ENCODE data around the gene CD164.

CD164 gene

DNA sequence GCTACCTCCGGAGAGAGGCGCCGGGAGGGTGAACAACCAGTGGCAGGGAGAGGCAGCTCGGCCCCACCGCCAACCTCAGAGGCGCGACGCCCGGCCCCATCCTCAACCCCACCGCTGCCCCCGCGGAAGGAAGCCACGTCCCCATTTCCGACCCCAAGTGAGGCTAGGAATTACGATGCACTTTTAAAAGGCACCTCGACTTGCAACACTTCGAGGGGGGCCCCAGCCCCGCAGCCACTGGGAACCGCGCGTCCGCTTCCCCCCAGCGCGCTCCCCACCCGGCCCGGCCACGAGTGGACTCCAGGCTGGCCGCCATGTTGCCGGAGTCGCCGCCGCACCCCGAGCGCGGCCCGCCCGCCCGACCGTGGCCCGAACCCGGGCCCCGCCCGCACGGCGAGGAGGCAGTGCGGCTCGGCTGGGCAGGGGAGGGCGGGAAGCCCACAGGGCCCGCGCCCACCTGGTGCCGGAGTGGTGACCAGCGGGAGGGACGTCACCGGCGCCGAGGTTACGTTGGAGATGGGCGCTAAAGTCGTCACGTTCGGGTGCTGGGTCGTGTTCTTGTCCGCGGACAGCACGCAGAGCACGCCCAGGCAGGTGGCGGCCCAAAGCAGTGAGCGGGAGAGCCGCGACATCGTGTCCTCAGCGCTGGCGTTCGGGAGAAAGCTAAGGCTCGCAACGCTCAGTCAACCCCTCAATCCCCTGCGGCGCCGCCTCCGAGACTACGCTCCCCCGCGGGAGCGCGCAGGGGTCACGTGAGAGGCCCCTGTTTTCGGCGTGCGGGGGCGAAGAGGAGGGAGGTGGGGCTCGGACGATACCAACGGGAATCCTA lies at the start of gene CD164:
Gene CD164, minus strand, starts transcription at position 721 of the 829 bp plus-strand sequence. Its CDS starts 89 bp downstream, at position 632.
- DNase-seq, result peak; percentile 89 to 97

GRCh38 chr6:109429496-109429895 lies 47.2 kb upstream of the CD164 start:
- no peak for DNase-seq

DNA sequence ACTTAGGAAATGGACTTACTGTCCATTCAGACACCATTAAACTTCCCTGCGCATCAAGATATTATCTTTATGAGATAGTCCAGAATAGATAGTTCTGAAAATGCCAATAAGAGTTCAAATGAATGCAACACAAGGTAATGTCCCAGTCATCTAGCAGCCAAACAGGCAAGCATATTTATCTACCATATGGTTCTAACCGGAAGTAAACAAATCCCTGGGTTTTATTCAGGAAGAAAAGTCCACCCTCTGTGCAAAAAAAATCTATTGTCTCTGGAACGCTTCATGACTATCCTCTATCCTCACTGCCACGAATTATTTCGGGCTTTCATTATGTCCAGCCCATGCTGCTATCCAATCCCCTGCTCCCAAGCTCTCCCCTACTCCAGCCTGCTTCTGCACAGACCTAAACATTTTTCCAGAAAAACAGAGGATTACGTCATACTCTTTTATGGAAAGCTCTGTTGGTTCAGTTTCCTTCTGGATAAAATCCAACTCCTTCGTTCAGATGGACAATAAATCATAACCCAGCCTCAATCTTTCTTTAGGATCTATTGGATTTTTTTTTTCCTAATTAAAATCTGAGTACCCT lies 46.7 kb upstream of the CD164 start:
- DNase-seq, result no peak

DNA sequence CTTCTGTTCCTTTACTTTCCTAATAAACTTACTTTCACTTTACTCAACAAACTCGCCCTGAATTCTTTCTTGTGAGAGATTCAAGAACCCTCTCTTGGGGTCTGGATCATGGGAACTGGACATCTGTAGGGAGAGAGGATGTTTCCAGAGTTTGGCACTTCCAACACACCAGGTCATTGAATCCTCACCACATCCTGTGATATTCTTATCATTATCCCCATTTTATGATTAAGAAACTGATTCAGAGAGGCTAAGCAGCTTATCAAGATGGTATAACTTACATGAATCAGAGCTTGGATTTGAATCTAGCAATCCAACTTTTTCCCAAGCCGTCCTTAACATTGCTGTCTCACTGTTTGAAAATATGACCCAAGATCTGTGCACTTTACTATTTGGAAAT lies 42.7 kb upstream of the CD164 start:
- DNase-seq, result no peak

- DNase-seq, result no peak
These were observed 38.9 kb upstream of the CD164 start for GRCh38 chr6:109421184-109421583.

DNA sequence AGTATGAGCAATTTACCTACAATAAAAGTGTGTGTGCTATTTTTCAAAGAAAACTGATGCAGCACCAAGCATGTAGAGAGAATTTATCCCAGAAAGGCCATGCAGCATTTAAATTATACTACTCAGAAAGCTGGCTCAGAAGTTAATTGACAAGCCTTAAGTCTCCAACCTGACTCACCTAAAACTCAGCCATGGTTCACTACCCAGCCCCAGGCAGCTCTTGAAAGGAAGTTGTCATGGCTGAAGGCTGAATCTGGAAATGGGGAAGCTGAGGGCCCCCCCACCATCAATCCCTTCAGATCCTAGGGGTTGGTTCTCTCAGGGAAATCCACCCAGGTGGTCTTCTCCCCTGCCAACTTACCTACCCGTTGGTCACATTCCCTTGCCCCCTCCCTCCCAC lies 38.5 kb upstream of the CD164 start:
- DNase-seq, result no peak

GRCh38 chr6:109417646-109418045 lies 35.4 kb upstream of the CD164 start:
- no peak for DNase-seq

DNA sequence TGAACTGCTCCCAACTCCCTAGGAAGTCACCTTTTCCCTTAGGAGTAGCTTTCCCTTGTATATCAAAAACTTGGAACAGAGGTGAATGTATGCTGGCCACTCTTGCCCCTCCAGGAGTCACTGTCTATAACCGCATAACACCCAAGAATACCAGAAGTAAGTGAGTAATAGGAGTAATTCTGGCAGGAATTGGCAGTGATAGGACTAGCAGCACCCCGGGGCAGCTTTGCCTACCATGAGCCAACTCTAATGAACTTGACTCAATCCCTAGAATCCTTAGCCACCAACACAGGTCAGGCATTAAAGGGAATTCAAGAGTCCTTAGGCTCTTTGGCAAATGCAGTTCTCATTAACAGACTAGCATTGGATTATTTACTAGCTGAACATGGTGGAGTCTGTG lies 28.8 kb upstream of the CD164 start:
- DNase-seq, result no peak

DNA sequence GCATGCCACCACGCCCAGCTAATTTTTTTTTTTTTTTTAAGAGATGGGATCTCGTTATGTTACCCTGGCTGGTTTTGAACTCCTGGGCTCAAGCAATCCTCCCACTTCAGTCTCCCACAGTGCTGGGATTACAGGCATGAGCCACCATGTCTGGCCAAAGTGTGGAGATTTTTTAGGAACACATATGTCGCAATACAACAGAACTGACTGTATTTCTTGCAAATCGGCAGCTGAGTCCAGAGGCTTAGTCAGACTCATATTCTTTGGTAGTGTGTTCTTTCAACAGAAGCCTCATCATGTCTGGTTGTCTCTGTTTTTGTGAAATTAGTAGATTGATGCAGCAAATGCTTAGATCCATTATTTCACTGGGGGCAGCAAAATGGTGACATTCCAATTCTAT lies 23.9 kb upstream of the CD164 start:
- DNase-seq, result no peak

GRCh38 chr6:109397020-109397419 lies 14.8 kb upstream of the CD164 start:
- no peak for DNase-seq

DNA sequence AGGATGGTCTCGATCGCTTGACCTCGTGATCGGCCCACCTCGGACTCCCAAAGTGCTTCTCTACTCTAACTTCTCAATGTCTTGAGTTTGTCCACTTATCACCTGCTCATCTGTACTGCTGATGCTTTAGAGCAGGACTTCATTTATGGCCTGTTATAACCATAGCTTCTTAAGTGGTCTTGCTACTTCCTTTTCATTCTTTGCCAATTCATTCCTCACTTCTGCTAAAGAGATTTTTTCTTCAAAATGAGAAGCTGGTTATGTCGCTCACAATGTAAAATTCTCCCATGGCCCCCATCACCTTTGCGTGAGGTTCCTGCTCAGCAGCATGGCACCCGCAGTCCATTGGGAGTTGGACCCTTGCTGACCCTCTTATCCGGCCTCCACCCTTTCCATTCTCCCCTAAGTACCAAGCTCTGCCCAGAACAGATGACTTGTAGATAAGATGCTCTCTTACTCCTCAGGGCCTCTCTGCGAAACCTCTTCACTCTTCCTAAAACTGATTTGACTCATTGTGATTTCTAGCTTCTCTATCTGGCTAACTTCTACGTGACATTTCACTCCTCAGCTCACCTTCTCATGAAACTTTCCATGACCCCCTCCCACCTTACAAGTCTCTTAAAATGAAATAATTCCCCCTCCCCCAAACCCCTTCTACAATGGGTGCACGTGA lies 13.9 kb upstream of the CD164 start:
- no peak for DNase-seq

GRCh38 chr6:109393886-109394281 lies 11.6 kb upstream of the CD164 start:
- DNase-seq, result no peak

GRCh38 chr6:109393157-109393885 lies 11.1 kb upstream of the CD164 start:
- no peak for DNase-seq

- no peak for DNase-seq
These were observed 7.5 kb upstream of the CD164 start for GRCh38 chr6:109389650-109390274.

DNA sequence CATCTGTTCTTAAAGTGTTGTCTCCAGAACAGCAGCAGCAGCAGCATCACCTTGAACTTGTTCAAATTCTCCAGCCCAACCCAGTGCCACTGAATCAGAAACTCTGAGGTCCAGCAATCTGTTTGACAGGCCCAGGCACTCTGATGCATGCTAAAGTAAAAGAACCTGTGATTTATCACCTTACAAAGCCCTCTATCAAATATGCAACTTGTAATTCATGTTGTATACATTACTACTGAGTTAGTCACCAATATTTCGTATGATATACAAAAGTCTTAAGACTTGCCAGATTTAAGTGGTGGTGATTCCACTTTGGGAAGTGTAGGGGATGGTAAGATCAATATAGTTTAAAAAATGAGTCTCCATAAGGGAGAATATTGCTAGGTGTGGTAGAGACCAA lies 6.0 kb upstream of the CD164 start:
- DNase-seq, result no peak

GRCh38 chr6:109383438-109383940 lies 1.2 kb upstream of the CD164 start:
- no peak for DNase-seq

DNA sequence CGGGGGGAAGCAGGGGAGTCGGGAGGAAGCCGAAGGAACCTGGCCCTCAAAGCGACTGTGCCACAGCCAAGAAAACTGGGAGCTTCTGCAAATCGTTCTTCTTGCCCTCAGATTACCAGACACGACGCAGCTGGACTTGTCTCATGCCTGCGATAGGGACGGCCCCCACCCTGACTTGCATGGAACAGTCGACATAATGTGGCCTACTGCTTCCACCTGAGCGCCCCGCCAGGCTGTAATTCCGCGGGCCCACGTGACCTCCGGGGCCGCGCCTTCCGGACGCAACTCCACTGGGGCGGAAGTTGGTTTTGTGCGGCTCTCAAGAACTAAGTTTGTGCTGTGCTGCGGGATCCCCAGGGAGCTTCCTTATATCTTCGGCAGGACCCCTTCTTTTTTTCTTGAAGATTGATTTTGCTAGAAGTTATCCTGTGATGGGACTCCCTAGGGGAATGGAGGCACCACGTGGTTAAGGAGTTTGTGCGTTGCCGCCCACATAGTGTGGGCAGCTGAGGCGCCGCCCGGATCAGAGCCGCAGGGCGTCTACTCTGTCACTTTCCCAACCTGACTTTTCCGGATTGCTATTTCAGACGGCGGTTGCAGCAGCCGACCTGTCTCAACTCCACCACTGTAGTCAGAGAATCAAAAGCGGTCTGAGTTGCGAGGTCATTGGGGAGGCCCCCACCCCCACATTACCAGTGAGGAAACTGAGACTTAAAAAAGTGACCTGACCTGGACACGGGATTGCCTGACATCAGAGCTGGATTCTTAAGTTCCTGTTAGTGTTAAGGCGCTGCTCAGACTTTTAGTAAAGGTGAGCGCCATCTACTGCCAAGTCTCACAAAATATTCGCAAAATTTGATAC lies 540 bp upstream of the CD164 start:
- peak; percentile 84 to 95 for DNase-seq

DNA sequence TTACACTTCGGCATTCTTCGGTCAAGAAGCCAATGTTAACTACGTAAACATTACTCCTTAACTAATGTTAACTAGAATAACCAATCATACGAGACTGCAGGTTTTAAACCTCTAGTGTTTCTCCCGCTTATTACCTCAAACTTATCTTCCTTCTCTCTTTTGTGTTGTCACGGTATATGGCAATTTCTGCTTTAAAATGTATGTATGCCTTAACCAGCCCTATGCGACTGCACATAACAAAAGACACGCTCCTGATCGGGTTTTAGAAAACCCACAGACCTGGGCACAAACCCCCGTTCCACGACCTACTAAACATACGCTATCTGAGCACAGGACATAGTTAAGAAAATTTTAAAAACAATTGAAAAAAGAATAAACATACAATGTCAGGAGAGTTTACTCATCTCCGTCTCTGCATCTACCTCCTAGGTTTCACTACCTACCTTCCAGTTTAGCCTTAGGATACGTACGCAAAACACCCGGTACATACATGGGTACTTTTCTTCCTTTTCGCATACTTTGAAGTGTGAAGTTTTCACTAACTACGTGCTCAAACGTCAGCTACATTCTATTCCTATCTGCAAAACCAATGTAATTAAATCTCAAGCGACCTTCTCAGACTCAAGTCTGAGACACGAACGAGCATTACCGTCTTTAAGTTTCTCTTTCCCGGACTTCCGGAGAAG lies 1.1 kb downstream of the CD164 start:
- DNase-seq, result peak in 1 of 2 experiments; percentile 22

GRCh38 chr6:109379711-109380110 lies 2.6 kb downstream of the CD164 start:
- DNase-seq, result no peak

DNA sequence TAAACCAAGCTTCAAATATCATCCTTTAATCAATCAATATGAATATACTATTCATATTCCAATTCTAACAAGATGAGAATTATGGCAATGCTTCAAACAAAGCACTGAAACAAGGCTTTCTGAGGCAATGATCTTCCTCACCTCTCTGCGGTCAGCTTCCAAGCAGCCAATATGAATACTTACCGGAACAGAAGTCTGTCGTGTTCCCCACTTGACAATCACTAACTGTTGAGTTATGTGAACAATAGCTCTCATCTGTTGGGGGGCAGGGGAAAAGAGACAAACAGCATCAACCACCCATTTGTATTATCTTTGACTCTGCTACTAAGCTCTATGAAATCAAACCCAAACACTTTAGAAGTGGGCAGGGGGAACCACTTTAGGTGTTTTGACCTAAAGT lies 4.5 kb downstream of the CD164 start:
- no peak for DNase-seq

GRCh38 chr6:109374326-109374892 lies 7.9 kb downstream of the CD164 start:
- no peak for DNase-seq

Data from NCI-H1930 (cell line).